MM.1S (cell line): Measurements from ENCODE around the gene CMIP.
A peak's percentile ranks its signal among the peaks of the same experiment; 100 is the strongest.

ENCODE experiments used
- DNase-seq: peaks from one replicate; pipeline ENCODE4 v3.0.0-alpha.2; 2015
- H2AFZ ChIP-seq: fragments of 300-600 bp; sonication (generic); 2 replicates; pipeline ENCODE4 v1.6.0; 2016; ENCODE audit warnings: antibody characterized with exemption, low read length
- H3F3A ChIP-seq: fragments of 300-600 bp; sonication (generic); 2 replicates; pipeline ENCODE4 v1.6.1; 2016; ENCODE audit warnings: mild to moderate bottlenecking, antibody characterized with exemption, low read length, moderate library complexity, mixed read lengths; ENCODE audit not compliant: insufficient read depth
- H3K27ac ChIP-seq: fragments of 300-600 bp; sonication (generic); 2 replicates; pipeline ENCODE4 v1.5.1; 2016; ENCODE audit warnings: mild to moderate bottlenecking, low read length
- H3K27me3 ChIP-seq: fragments of 300-600 bp; sonication (generic); replicated peaks from 2 replicates; pipeline ENCODE4 v1.6.0; 2016; ENCODE audit warnings: low read length; ENCODE audit not compliant: insufficient read depth
- H3K36me3 ChIP-seq: fragments of 300-600 bp; sonication (generic); replicated peaks from 2 replicates; pipeline ENCODE4 v1.6.1; 2016; ENCODE audit warnings: mild to moderate bottlenecking, low read length, mixed read lengths; ENCODE audit not compliant: insufficient read depth
- H3K4me1 ChIP-seq: fragments of 300-600 bp; sonication (generic); 2 replicates; pipeline ENCODE4 v1.6.1; 2016; ENCODE audit warnings: low read length, mixed read lengths
- H3K4me2 ChIP-seq: fragments of 300-600 bp; sonication (generic); 2 replicates; pipeline ENCODE4 v1.6.0; 2016; ENCODE audit warnings: low read depth, low read length
- H3K4me3 ChIP-seq: fragments of 300-600 bp; sonication (generic); 2 replicates; pipeline ENCODE4 v1.5.1; 2016; ENCODE audit warnings: low read length, mixed read lengths
- H3K79me2 ChIP-seq: fragments of 300-600 bp; sonication (generic); 2 replicates; pipeline ENCODE4 v1.6.1; 2016; ENCODE audit warnings: mixed run types, low read length, mixed read lengths
- H3K9ac ChIP-seq: fragments of 300-600 bp; sonication (generic); 2 replicates; pipeline ENCODE4 v1.6.1; 2016; ENCODE audit warnings: low read length, mixed read lengths
- H3K9me2 ChIP-seq: fragments of 300-600 bp; sonication (generic); replicated peaks from 2 replicates; pipeline ENCODE4 v1.6.1; 2016; ENCODE audit warnings: mild to moderate bottlenecking, low read length, mixed read lengths; ENCODE audit not compliant: insufficient read depth
- H3K9me3 ChIP-seq: fragments of 300-600 bp; sonication (generic); replicated peaks from 2 replicates; pipeline ENCODE4 v1.6.1; 2016; ENCODE audit warnings: mild to moderate bottlenecking, low read length, mixed read lengths; ENCODE audit not compliant: insufficient read depth
- H4K20me1 ChIP-seq: fragments of 300-600 bp; sonication (generic); 2 replicates; pipeline ENCODE4 v1.6.1; 2016; ENCODE audit warnings: mild to moderate bottlenecking, low read length, moderate library complexity, mixed read lengths; ENCODE audit not compliant: insufficient read depth
- EZH2 ChIP-seq: fragments of 300-600 bp; sonication (generic); optimal IDR thresholded peaks from 2 replicates; pipeline ENCODE3; 2017; ENCODE audit warnings: low read depth, mild to moderate bottlenecking, antibody characterized with exemption, low read length, mixed read lengths
- EZH2phosphoT487 ChIP-seq: fragments of 300-600 bp; sonication (generic); IDR thresholded peaks from 2 replicates; pipeline ENCODE4 v1.6.1; 2018; ENCODE audit warnings: antibody characterized with exemption, low read length
- TF ChIP-seq, protein P1 (sequence below): fragments of 300-600 bp; sonication (generic); IDR thresholded peaks from 2 replicates; pipeline ENCODE4 v1.5.1; 2016; ENCODE audit warnings: antibody characterized with exemption, low read length, mixed read lengths

CMIP gene

DNA sequence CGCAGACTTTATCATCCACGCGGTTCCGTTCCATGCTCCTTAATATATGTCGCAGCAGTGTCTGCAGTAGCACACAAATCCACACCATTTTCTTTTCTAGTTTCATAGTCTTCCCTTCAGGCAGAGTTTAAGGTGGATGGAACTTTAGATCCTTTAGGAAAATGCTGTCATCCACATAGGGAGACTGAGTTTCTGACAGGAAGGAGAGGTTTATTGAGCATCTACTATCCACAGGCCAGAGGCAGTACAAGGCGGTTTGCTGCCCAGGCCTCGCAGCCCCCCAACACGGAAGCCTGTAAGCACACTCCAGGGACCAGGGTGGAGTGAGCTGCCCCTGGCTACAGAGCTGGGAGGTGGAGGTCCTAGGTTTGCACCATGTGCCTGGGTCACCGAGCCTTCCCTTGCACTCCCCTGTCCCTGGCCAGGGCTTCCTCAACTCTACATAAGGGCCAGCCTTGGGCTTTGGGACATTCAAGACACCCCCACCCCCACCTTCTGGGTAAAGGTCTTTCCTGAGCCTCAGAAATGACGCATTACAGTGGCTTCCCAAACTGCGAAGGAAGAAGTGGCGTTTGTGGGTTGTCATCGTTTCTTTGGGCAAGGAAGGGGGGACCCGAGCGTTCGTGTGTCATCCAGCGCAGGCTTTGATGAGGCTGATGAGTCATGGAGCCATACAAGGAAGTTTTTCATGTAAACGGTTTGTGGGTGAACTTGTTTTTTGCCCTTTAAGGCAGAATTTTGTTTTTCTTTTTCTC, 188.0 kb downstream of the CMIP start:
- Histone ChIP-seq H3K4me2 (no peak overlapping the region), H3F3A (peaks cover 12% of the 10 kb centered on the region; the same call in 1 of the 2 replicates), H3K9me3 (no peaks in the 10 kb centered on the region), H3K27me3 (no peaks in the 10 kb centered on the region), H3K4me3 (no peak overlapping the region), H3K27ac (no peak overlapping the region), H3K9me2 (no peaks in the 10 kb centered on the region), H2AFZ (no peak overlapping the region), H3K4me1 (peaks cover 23% of the 10 kb centered on the region), H3K9ac (no peak overlapping the region), H3K36me3 (no peaks in the 10 kb centered on the region), H3K79me2 (0 out of 2 replicates have a peak, but pooled peaks cover 4% of the 10 kb centered on the region), H4K20me1 (no peaks in the 10 kb centered on the region)
- DNase-seq: no peak
- TF ChIP-seq, protein P1, sequence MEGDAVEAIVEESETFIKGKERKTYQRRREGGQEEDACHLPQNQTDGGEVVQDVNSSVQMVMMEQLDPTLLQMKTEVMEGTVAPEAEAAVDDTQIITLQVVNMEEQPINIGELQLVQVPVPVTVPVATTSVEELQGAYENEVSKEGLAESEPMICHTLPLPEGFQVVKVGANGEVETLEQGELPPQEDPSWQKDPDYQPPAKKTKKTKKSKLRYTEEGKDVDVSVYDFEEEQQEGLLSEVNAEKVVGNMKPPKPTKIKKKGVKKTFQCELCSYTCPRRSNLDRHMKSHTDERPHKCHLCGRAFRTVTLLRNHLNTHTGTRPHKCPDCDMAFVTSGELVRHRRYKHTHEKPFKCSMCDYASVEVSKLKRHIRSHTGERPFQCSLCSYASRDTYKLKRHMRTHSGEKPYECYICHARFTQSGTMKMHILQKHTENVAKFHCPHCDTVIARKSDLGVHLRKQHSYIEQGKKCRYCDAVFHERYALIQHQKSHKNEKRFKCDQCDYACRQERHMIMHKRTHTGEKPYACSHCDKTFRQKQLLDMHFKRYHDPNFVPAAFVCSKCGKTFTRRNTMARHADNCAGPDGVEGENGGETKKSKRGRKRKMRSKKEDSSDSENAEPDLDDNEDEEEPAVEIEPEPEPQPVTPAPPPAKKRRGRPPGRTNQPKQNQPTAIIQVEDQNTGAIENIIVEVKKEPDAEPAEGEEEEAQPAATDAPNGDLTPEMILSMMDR: no peak
- TF ChIP-seq EZH2phosphoT487 (no peak), EZH2 (no peak)

DNA sequence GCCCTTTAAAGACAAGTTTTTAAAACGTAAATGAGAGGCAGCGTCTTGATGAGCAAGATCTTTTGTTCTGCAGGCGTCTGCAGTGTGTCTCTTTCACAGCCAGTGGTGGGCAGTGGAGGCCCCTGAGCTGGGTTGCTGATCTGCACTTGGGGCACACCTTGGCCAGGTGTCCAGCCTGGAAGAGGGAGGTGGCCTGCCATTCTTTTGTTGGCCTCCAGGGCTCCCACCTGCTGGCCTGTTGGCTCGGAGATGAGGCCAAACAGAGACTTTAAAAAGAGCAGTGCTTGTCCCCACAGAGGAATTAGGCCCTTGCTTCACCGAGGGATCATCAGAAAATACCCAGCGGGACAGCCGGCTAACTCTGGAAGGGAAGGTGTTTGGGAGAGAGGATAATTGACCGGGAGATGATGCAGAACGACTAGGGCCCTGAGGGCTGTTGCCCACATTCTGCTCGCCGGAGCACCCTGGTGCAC, 188.6 kb downstream of the CMIP start:
- Histone ChIP-seq H4K20me1 (no peaks in the 10 kb centered on the region), H3K79me2 (0 out of 2 replicates have a peak, but pooled peaks cover 4% of the 10 kb centered on the region), H3K27me3 (no peaks in the 10 kb centered on the region), H3K4me1 (peaks cover 23% of the 10 kb centered on the region), H2AFZ (no peak overlapping the region), H3K27ac (peak overlapping the region; percentile 79), H3K4me2 (peak overlapping the region; percentile 47; the same call in 1 of the 2 replicates), H3F3A (peaks cover 12% of the 10 kb centered on the region; the same call in 1 of the 2 replicates), H3K9ac (peak overlapping the region; percentile 28; the same call in 1 of the 2 replicates), H3K4me3 (no peak overlapping the region), H3K9me3 (no peaks in the 10 kb centered on the region), H3K9me2 (no peaks in the 10 kb centered on the region), H3K36me3 (no peaks in the 10 kb centered on the region)
- TF ChIP-seq, protein P1: peak; percentile 33
- TF ChIP-seq EZH2phosphoT487: no peak
- DNase-seq: no peak

DNA sequence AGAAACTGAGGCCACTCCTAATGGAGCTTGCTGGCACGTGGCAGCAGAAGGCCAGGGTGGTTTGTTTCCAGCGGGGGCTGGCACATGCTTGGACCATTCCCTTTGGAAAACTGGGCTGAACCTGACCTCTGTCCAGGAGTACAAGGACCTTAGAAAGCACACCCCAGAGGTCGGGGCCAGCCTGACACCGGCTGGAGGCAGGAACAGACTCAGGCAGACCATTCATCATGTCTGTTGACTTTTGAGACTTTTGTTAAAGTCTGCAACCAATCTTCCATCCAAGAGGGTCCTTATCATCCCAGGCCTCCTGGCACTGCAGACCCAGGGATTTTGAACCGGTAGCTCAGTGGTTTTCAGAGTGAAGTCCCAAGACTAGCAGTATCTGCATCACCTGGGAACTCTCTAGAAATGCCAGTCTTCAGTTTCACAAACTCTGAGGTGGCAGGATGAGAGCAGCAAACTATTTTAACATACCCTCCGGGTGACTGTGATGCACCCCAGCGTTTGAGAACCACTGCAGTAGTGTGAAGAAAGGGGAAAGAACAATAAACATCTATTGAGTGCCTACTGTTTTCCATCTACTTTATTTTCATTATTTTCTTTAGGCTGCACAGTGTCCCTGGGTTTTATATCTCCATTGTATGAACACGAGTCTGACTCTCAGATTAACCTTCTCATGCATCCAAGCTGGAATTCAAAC, 189.2 kb downstream of the CMIP start:
- peaks cover 12% of the 10 kb centered on the region; the same call in 1 of the 2 replicates for H3F3A ChIP-seq
- H3K36me3 ChIP-seq: no peaks in the 10 kb centered on the region
- H3K27ac ChIP-seq: peak overlapping the region; percentile 79
- no peaks in the 10 kb centered on the region for H3K9me3 ChIP-seq
- DNase-seq: peak; percentile 56
- H3K4me2 ChIP-seq: peak overlapping the region; percentile 47; the same call in 1 of the 2 replicates
- H2AFZ ChIP-seq: no peak overlapping the region
- TF ChIP-seq EZH2phosphoT487: no peak
- peaks cover 23% of the 10 kb centered on the region for H3K4me1 ChIP-seq
- 0 out of 2 replicates have a peak, but pooled peaks cover 4% of the 10 kb centered on the region for H3K79me2 ChIP-seq
- no peak overlapping the region for H3K4me3 ChIP-seq
- H3K9ac ChIP-seq: peak overlapping the region; percentile 28; the same call in 1 of the 2 replicates
- H3K27me3 ChIP-seq: no peaks in the 10 kb centered on the region
- H4K20me1 ChIP-seq: no peaks in the 10 kb centered on the region
- no peaks in the 10 kb centered on the region for H3K9me2 ChIP-seq
